Fibroblast of gingiva (primary cell): ENCODE data around the gene ADAMTS16.

Source experiments
- DNase-seq: peaks from one replicate; pipeline ENCODE4 v3.0.0-alpha.2; 2011; ENCODE audit warnings: low read depth

Gene ADAMTS16

GRCh38 chr5:5234912-5235311 lies 94.8 kb downstream of the ADAMTS16 start:
- no peak for DNase-seq

GRCh38 chr5:5235685-5236084 lies 95.6 kb downstream of the ADAMTS16 start:
- no peak for DNase-seq

- DNase-seq, result no peak
Observed at GRCh38 chr5:5239191-5239590, 99.1 kb downstream of the ADAMTS16 start.

- no peak for DNase-seq
Observed at GRCh38 chr5:5240234-5240633, 100.1 kb downstream of the ADAMTS16 start.

- DNase-seq, result no peak
Observed at GRCh38 chr5:5242056-5242455, 101.9 kb downstream of the ADAMTS16 start.

- no peak for DNase-seq
Observed at GRCh38 chr5:5246736-5247135, 106.6 kb downstream of the ADAMTS16 start.

- DNase-seq, result no peak
Observed at GRCh38 chr5:5250758-5251157, 110.6 kb downstream of the ADAMTS16 start.

GRCh38 chr5:5252106-5252505 lies 112.0 kb downstream of the ADAMTS16 start:
- no peak for DNase-seq

GRCh38 chr5:5257353-5257752 lies 117.2 kb downstream of the ADAMTS16 start:
- DNase-seq, result no peak

GRCh38 chr5:5258564-5258963 lies 118.4 kb downstream of the ADAMTS16 start:
- DNase-seq, result no peak

- no peak for DNase-seq
Observed at GRCh38 chr5:5264727-5265126, 124.6 kb downstream of the ADAMTS16 start.

GRCh38 chr5:5266297-5266696 lies 126.2 kb downstream of the ADAMTS16 start:
- DNase-seq, result no peak

- no peak for DNase-seq
Observed at GRCh38 chr5:5270161-5270560, 130.0 kb downstream of the ADAMTS16 start.

- no peak for DNase-seq
Observed at GRCh38 chr5:5270958-5271785, 131.0 kb downstream of the ADAMTS16 start.

GRCh38 chr5:5271786-5272321 lies 131.7 kb downstream of the ADAMTS16 start:
- DNase-seq, result no peak

- DNase-seq, result no peak
Observed at GRCh38 chr5:5273398-5273797, 133.3 kb downstream of the ADAMTS16 start.

- DNase-seq, result no peak
Observed at GRCh38 chr5:5273976-5274375, 133.8 kb downstream of the ADAMTS16 start.

GRCh38 chr5:5275211-5275610 lies 135.1 kb downstream of the ADAMTS16 start:
- DNase-seq, result no peak

- DNase-seq, result no peak
Observed at GRCh38 chr5:5276430-5276829, 136.3 kb downstream of the ADAMTS16 start.

GRCh38 chr5:5276951-5277517 lies 136.9 kb downstream of the ADAMTS16 start:
- no peak for DNase-seq

- no peak for DNase-seq
Observed at GRCh38 chr5:5278201-5278814, 138.2 kb downstream of the ADAMTS16 start.

- DNase-seq, result no peak
Observed at GRCh38 chr5:5278815-5279381, 138.8 kb downstream of the ADAMTS16 start.

GRCh38 chr5:5285906-5286305 lies 145.8 kb downstream of the ADAMTS16 start:
- no peak for DNase-seq
